RWPE1 (cell line): ENCODE measurements around the gene CD300LG.
"Not testable (repeated sequence)": the region's sequence is repeated elsewhere in the genome, so short reads cannot be mapped to it uniquely, and the experiment has no call there.

Source experiments
- CTCF ChIA-PET: fragments of 350-600 bp; sonication (Branson Sonifier 250); formaldehyde crosslinking; extraction: SDS; loops from one replicate; lab custom pipeline; 2021; lab: Yijun Ruan, JAX
- POLR2A ChIA-PET: fragments of 400-600 bp; formaldehyde crosslinking; extraction: SDS; loops from one replicate; lab custom pipeline; 2020; ENCODE audit warnings: antibody characterized with exemption; ENCODE audit not compliant: low non-redundant PET; lab: Yijun Ruan, JAX
- DNase-seq: peaks from one replicate; pipeline ENCODE4 v3.0.0; 2012; ENCODE audit warnings: low spot score
- H3K27ac ChIP-seq: fragments of 450-650 bp; 2 replicates; pipeline ENCODE4 v1.5.1; 2017
- CTCF ChIP-seq: fragments of 450-650 bp; conservative IDR thresholded peaks from 2 replicates; pipeline ENCODE4 v1.5.1; 2017; ENCODE audit warnings: low read depth, mild to moderate bottlenecking

CD300LG gene

GRCh38 chr17:43846963-43847371 lies at the start of gene CD300LG:
CD300LG (plus strand) TSS chr17:43847176; CDS start chr17:43847217, 41 bp downstream.
- no peak for TF ChIP-seq CTCF
- DNase-seq: no peak
- ChIA-PET CTCF (interaction anchor here (0.5 to 1.8 kb wide), 22 partner anchors 10 to 696 kb away, joined by 3 to 17 read pairs (median 4); no protein-coding TSS in a partner anchor), POLR2A (no interaction called here)
- H3K27ac ChIP-seq: no peak within 1 kb of the TSS

- DNase-seq, POLR2A ChIA-PET, H3K27ac ChIP-seq, CTCF ChIA-PET: not testable (repeated sequence)
Measured at GRCh38 chr17:43798024-43798423, 49.0 kb upstream of the CD300LG start.

- ChIA-PET POLR2A (no interaction called here), CTCF (interaction anchor here (1.5 kb wide), 1 partner anchor 79 kb away, joined by 3 read pairs; no protein-coding TSS in a partner anchor)
- no peak overlapping the region for H3K27ac ChIP-seq
- no peak for DNase-seq
- no peak for TF ChIP-seq CTCF
Measured at GRCh38 chr17:43799047-43799446, 47.9 kb upstream of the CD300LG start.

GRCh38 chr17:43800736-43801135 lies 46.2 kb upstream of the CD300LG start:
- DNase-seq: no peak
- H3K27ac ChIP-seq: no peak overlapping the region
- POLR2A ChIA-PET: no interaction called here
- no peak for TF ChIP-seq CTCF
- CTCF ChIA-PET: no interaction called here

GRCh38 chr17:43801844-43802243 lies 45.1 kb upstream of the CD300LG start:
- no peak overlapping the region for H3K27ac ChIP-seq
- ChIA-PET CTCF (no interaction called here), POLR2A (no interaction called here)
- no peak for DNase-seq
- no peak for TF ChIP-seq CTCF

GRCh38 chr17:43803758-43804157 lies 43.2 kb upstream of the CD300LG start:
- CTCF ChIA-PET: interaction anchor here (1.3 kb wide), 1 partner anchor 13 kb away, joined by 3 read pairs; no protein-coding TSS in a partner anchor
- H3K27ac ChIP-seq: no peak overlapping the region
- POLR2A ChIA-PET: no interaction called here

More at GRCh38 chr17:43803758-43804157, 43.2 kb upstream of the CD300LG start:
- DNase-seq: no peak
- TF ChIP-seq CTCF: no peak
